Kidney epithelial cell (primary cell): ENCODE data around the gene SRGAP3. TPM values are rescaled to one million over a fixed set of nuclear protein-coding genes. Genes with fewer than 3 reads are reported as not detected.

Experiments used
- DNase-seq: peaks from one replicate; pipeline ENCODE4 v3.0.0-alpha.2; 2010; ENCODE audit warnings: low read depth
- H3K27me3 ChIP-seq: 2 replicates; pipeline ENCODE4 v1.6.0; 2011; ENCODE audit warnings: low read length; ENCODE audit not compliant: control insufficient read depth, insufficient read depth
- H3K36me3 ChIP-seq: 2 replicates; pipeline ENCODE4 v1.5.1; 2011; ENCODE audit warnings: low read length; ENCODE audit not compliant: control insufficient read depth, insufficient read depth
- H3K4me3 ChIP-seq: 2 replicates; pipeline ENCODE4 v1.5.1; 2011; ENCODE audit warnings: low read depth, mild to moderate bottlenecking, control low read depth, low read length
- total RNA-seq: library from RNA; depleted of rRNA; stranded (reverse); fragments of >200 nt; gene quantifications from 2 replicates; pipeline ENCODE4 v1.2.3, GENCODE V29; 2015
- TF ChIP-seq, protein P1 (sequence below): IDR thresholded peaks from 2 replicates; pipeline ENCODE4 v1.5.1; 2011; ENCODE audit warnings: mild to moderate bottlenecking, moderate library complexity, low read length, control low read depth, inconsistent platforms; ENCODE audit not compliant: insufficient read depth, poor library complexity, severe bottlenecking

The SRGAP3 gene
- total RNA-seq, 1 donor from 2014 or later: 4.9 TPM

DNA sequence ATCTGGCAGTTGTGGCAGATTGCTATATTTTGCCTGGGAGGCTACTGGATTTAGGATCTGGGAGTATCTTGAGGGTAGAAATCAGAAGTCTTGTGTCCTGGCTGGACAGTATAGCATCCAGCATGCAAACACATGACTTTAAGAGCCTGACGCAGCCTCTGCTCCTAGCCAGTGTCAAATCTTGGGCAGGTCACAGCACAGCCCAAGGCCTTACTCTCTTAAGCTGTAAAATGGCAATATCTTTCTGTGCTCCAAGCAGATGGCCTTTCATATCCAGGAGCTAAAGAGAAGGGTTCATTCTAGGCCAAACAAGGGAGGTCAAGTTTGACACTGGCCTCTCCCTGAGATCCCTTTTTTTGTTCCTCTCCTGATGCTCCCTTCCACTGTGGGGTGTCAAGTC, 266.4 kb downstream of the SRGAP3 start:
- TF ChIP-seq, protein P1, sequence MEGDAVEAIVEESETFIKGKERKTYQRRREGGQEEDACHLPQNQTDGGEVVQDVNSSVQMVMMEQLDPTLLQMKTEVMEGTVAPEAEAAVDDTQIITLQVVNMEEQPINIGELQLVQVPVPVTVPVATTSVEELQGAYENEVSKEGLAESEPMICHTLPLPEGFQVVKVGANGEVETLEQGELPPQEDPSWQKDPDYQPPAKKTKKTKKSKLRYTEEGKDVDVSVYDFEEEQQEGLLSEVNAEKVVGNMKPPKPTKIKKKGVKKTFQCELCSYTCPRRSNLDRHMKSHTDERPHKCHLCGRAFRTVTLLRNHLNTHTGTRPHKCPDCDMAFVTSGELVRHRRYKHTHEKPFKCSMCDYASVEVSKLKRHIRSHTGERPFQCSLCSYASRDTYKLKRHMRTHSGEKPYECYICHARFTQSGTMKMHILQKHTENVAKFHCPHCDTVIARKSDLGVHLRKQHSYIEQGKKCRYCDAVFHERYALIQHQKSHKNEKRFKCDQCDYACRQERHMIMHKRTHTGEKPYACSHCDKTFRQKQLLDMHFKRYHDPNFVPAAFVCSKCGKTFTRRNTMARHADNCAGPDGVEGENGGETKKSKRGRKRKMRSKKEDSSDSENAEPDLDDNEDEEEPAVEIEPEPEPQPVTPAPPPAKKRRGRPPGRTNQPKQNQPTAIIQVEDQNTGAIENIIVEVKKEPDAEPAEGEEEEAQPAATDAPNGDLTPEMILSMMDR: no peak
- H3K27me3 ChIP-seq: no peaks in the 10 kb centered on the region
- H3K4me3 ChIP-seq: no peak overlapping the region
- H3K36me3 ChIP-seq: no peaks in the 10 kb centered on the region
- DNase-seq: no peak

DNA sequence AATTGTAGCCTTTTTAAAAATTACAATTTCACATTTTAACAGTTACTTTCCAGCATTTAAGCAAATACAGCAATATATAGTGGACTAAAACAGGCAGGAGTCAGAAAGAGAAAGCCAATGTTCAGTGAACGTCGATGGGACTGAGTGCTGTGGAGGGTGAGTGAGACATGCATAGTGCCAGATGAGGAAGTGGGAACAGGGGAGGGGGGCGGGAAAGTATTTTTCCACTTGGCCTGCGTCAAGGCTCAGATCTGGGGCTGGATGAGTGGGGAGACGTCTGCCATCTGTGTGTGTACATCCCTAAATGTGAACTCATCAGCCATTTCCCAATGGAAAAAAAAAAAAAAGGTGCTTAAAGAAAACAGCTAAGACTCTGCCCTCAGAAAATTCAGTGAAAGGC, 266.9 kb downstream of the SRGAP3 start:
- TF ChIP-seq, protein P1: no peak
- H3K36me3 ChIP-seq: no peaks in the 10 kb centered on the region
- no peak for DNase-seq
- no peaks in the 10 kb centered on the region for H3K27me3 ChIP-seq
- H3K4me3 ChIP-seq: no peak overlapping the region

DNA sequence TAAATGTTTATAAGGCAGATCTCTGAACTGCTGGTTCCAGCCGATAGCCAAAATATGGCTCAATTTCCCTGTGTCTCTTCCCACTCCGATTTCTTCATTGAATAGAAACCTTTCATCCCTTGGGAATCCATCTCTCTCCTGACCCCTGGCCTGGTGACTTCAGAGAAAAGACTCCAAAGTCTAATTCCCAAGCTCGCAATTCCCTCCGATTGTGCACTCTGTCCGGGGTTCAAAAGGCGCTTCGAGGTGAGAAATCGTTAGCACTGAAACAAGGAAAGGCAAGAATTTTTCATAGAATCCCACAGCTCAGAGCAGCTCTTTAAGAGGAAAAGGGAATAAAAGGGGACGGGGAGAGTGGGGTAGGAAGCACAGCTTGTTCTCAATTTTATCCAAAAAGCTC, 267.7 kb downstream of the SRGAP3 start:
- Histone ChIP-seq H3K36me3 (no peaks in the 10 kb centered on the region), H3K27me3 (no peaks in the 10 kb centered on the region), H3K4me3 (no peak overlapping the region)
- TF ChIP-seq, protein P1: no peak
- DNase-seq: no peak

DNA sequence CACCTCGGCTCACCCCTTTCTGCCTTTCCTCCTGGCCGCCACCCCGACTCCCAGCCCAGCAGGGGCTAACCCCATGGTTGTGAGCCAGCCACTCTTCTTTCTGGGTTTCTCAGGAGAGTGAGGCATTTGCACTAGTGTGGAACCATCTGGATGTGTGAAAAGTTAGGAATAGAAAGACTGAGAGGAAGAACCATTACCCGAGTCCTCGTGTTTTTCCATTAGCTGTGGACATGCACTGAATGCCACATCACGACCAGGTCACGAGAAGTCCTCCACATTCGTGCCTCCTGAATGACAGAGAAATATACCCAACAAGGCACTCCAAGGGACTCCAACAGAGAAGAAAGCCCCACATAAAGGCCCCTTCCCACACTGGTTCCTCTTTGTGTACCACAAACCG, 268.1 kb downstream of the SRGAP3 start:
- TF ChIP-seq, protein P1: no peak
- no peaks in the 10 kb centered on the region for H3K36me3 ChIP-seq
- no peak for DNase-seq
- H3K27me3 ChIP-seq: no peaks in the 10 kb centered on the region
- no peak overlapping the region for H3K4me3 ChIP-seq

DNA sequence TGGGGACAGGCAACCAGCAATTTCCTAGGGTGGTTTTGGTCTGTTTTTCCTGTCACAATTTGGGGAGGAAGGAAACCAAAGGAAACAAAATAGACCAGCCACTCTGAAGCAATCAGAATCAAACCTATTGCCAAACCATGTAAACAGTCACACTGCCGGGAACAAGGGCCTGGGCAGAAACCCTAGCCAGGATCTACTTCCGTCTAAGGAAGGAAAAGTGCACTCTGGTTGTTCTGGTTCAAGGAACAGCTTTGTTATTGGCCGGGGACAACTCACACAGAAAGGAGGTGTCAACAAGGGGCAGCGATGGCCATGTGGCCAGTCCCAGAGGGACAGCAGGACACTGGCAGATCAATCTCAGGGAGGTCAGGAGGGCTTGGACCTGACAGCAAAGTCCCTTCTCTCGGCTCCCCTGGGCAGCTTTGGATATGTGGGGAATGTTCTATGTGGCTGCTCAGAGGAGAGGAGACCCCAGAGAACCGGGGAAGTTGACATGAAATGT, 268.6 kb downstream of the SRGAP3 start:
- TF ChIP-seq, protein P1: no peak
- no peak for DNase-seq
- H3K27me3 ChIP-seq: no peaks in the 10 kb centered on the region
- no peaks in the 10 kb centered on the region for H3K36me3 ChIP-seq
- H3K4me3 ChIP-seq: no peak overlapping the region

DNA sequence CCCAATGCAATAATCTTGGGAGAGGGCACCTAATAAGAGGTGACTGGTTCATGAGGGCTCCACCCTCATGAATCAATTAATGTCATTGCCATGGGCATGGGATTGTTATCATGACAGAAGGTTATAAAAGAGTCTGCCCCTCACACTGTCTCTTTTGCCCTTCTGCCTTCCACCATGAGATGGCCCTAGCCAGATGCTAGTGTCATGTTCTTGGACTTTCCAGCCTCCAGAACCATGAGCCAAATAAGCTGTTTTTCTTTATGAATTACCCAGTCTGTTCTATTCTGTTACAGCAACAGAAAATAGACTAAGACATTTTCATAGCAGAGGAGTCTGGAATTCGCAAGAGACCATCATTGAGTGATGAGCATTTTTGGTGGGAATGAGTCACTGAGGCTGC, 270.2 kb downstream of the SRGAP3 start:
- DNase-seq: no peak
- TF ChIP-seq, protein P1: no peak

More for the DNA sequence above, 270.2 kb downstream of the SRGAP3 start:
- Histone ChIP-seq H3K27me3 (no peaks in the 10 kb centered on the region), H3K36me3 (no peaks in the 10 kb centered on the region), H3K4me3 (no peak overlapping the region)
